B cell (primary cell): ENCODE data around the gene DOK7. TPM values are rescaled to one million over a fixed set of nuclear protein-coding genes. Genes with fewer than 3 reads are reported as not detected.

ENCODE experiments used
- ATAC-seq: fragments of 200-7000 bp; cut with Tn5 transposase; one replicate; pipeline ENCODE4 v1.10.0; 2021; ENCODE audit warnings: low read depth, mild to moderate bottlenecking, moderate number of reproducible peaks, moderate library complexity
- CTCF ChIA-PET: fragments of 350-600 bp; sonication (Branson Sonifier 250); formaldehyde crosslinking; loops from one replicate; lab custom pipeline; 2021; ENCODE audit warnings: antibody characterized with exemption, inconsistent platforms; lab: Charles Lee
- POLR2A ChIA-PET: fragments of 350-600 bp; sonication (Branson Sonifier 250); formaldehyde crosslinking; loops from one replicate; lab custom pipeline; 2021; ENCODE audit warnings: antibody characterized with exemption; lab: Charles Lee
- DNase-seq: peaks from one replicate; pipeline ENCODE4 v3.0.0; 2013
- H2AFZ ChIP-seq: 2 replicates; pipeline ENCODE4 v1.6.1; 2012; ENCODE audit warnings: mild to moderate bottlenecking, low read depth, low read length; ENCODE audit not compliant: insufficient read depth, poor library complexity, severe bottlenecking
- H3K27ac ChIP-seq, 2 donors: 1 replicate in 1 of 2; 2 replicates in 1 of 2; pipeline ENCODE4 v1.5.1; 2012 to 2013; ENCODE audit warnings: low read length in 2 of 2, mild to moderate bottlenecking in 2 of 2, moderate library complexity in 1 of 2
- H3K27me3 ChIP-seq, 4 experiments: fragments of 200-600 bp in 1 of 4; sonication (generic) in 1 of 4; replicated peaks in 1 of 4; 1 replicate in 2 of 4; 2 replicates in 2 of 4; pipeline versions ENCODE4 v1.6.1 to v1.7.0; 2013 to 2016; ENCODE audit warnings: low read length in 3 of 4, mild to moderate bottlenecking in 2 of 4, mixed read lengths in 1 of 4, moderate library complexity in 1 of 4; ENCODE audit not compliant: insufficient read depth in 4 of 4, control insufficient read depth in 3 of 4; ENCODE audit errors: control extremely low read depth in 1 of 4
- H3K36me3 ChIP-seq, 2 experiments: replicated peaks in 1 of 2; 1 replicate in 1 of 2; 2 replicates in 1 of 2; pipeline versions ENCODE4 v1.6.1 to v1.7.1; 2013; ENCODE audit warnings: low read length in 1 of 2; ENCODE audit not compliant: insufficient read depth in 2 of 2, control insufficient read depth in 1 of 2; ENCODE audit errors: control extremely low read depth in 1 of 2, extremely low read depth in 1 of 2
- H3K4me1 ChIP-seq, 2 donors: fragments of 200-600 bp in 1 of 2; sonication (generic) in 1 of 2; 1 replicate in 1 of 2; 2 replicates in 1 of 2; pipeline versions ENCODE4 v1.5.1 to v1.6.1; 2013 to 2017; ENCODE audit warnings: low read length in 2 of 2; ENCODE audit not compliant: control insufficient read depth in 2 of 2, insufficient read depth in 2 of 2
- H3K4me2 ChIP-seq: replicated peaks from 2 replicates; pipeline ENCODE3; 2012; ENCODE audit warnings: mild to moderate bottlenecking, low read depth, low read length; ENCODE audit not compliant: poor library complexity, severe bottlenecking
- H3K4me3 ChIP-seq, 5 experiments: fragments of 200-600 bp in 1 of 5; sonication (generic) in 1 of 5; 1 replicate in 3 of 5; 2 replicates in 2 of 5; pipeline versions ENCODE4 v1.5.1 to v1.7.0; 2011 to 2016; ENCODE audit warnings: low read length in 4 of 5, mild to moderate bottlenecking in 4 of 5, low read depth in 2 of 5, control low read depth in 1 of 5, moderate library complexity in 1 of 5; ENCODE audit not compliant: insufficient read depth in 1 of 5; ENCODE audit errors: control extremely low read depth in 1 of 5, extremely low read depth in 1 of 5
- H3K79me2 ChIP-seq: fragments of 200-600 bp; sonication (generic); one replicate; pipeline ENCODE4 v1.6.0; 2016; ENCODE audit warnings: low read length; ENCODE audit not compliant: control insufficient read depth, insufficient read depth
- H3K9ac ChIP-seq: fragments of 200-600 bp; sonication (generic); 2 replicates; pipeline ENCODE4 v1.6.1; 2017; ENCODE audit warnings: mild to moderate bottlenecking, low read length, moderate library complexity
- H3K9me3 ChIP-seq, 3 donors: one replicate each; pipeline versions ENCODE4 v1.6.1 to v1.7.1; 2013; ENCODE audit warnings: low read length in 2 of 3; ENCODE audit not compliant: control insufficient read depth in 2 of 3, insufficient read depth in 1 of 3; ENCODE audit errors: control extremely low read depth in 1 of 3
- H4K20me1 ChIP-seq: 2 replicates; pipeline ENCODE4 v1.6.0; 2012; ENCODE audit warnings: mild to moderate bottlenecking, low read length; ENCODE audit not compliant: insufficient read depth, control insufficient read depth, poor library complexity, severe bottlenecking
- H3K27ac Mint-ChIP-seq: one replicate; pipeline ENCODE4 v1.8.0; 2021; ENCODE audit warnings: mixed read lengths
- H3K27me3 Mint-ChIP-seq: one replicate; pipeline ENCODE4 v1.8.0; 2021; ENCODE audit warnings: mixed read lengths
- H3K4me1 Mint-ChIP-seq: one replicate; pipeline ENCODE4 v1.8.0; 2021; ENCODE audit warnings: mixed read lengths
- H3K4me3 Mint-ChIP-seq: one replicate; pipeline ENCODE4 v1.8.0; 2021; ENCODE audit warnings: mixed read lengths
- H3K9me3 Mint-ChIP-seq: one replicate; pipeline ENCODE4 v1.8.0; 2022; ENCODE audit warnings: mixed read lengths; ENCODE audit not compliant: insufficient read depth
- EZH2 ChIP-seq: IDR thresholded peaks from 2 replicates; pipeline ENCODE4 v1.6.1; 2012; ENCODE audit warnings: borderline replicate concordance, low read depth, mild to moderate bottlenecking, moderate library complexity, low read length; ENCODE audit not compliant: insufficient read depth, poor library complexity, severe bottlenecking
- WGBS: methylation state at CpG from one replicate; pipeline ENCODE4 v1.1.5; 2013; ENCODE audit warnings: missing lambda C conversion rate; ENCODE audit not compliant: insufficient coverage; 5-methylcytosine and 5-hydroxymethylcytosine counted together
- intact Hi-C: fragments of 100-400 bp; cut with micrococcal nuclease; formaldehyde crosslinking; loops from one replicate; pipeline ENCODE4 v1.10.0; 2022
- polyA plus RNA-seq: library from polyadenylated mRNA; depleted of rRNA; stranded (reverse); fragments of >200 nt; gene quantifications from 2 replicates; pipeline ENCODE4 v1.2.3, GENCODE V29; 2012
- total RNA-seq, 2 donors: library from RNA; stranded (reverse); fragments of 120-200 nt in 1 of 2; gene quantifications; 1 replicate in 1 of 2; 2 replicates in 1 of 2; pipeline versions ENCODE4 v1.2.3 to v1.2.4, GENCODE V29; 2013 to 2022
- TF ChIP-seq, protein P1 (sequence below): fragments of 200-600 bp; IDR thresholded peaks from one replicate; pipeline ENCODE4 v1.8.0; 2022; ENCODE audit warnings: antibody characterized with exemption, mild to moderate bottlenecking

DOK7 gene
- total and polyA plus RNA-seq, 2 donors (not counting 1 experiment from before 2014, with no cell fraction given): 24.1 to 24.8 TPM

DNA sequence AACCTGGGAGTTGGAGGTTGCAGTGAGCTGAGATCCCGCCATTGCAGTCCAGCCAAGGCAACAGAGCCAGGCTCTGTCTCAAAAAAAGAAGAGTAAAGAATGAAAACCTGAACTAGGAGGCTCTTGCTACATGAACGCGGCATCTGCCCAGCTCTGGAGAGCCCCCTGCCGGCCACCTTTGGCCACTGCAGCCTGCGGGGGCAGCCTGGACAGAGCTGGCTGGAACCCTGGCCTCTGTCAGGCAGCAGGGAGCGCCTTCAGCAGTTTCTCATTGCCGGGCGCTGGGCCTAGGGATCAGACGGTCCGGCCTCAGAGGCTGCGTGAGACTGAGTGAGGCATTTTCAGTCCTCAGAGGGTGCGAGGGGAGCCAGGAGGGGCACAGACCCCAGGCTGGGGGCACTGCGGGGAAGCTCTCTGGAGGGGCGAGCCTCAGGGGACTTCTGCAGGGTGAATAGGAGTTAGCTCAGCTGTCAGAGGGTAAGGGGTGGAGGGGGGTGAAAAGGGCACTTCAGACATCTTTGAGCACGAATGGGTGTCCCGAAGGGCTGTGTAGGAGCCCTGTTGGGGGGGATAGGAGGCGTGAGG, 17.5 kb downstream of the DOK7 start:
- H4K20me1 ChIP-seq: no peaks in the 10 kb centered on the region
- POLR2A ChIA-PET: no interaction called here
- H3K4me3 Mint-ChIP-seq: peak overlapping the region; percentile 29

DNA sequence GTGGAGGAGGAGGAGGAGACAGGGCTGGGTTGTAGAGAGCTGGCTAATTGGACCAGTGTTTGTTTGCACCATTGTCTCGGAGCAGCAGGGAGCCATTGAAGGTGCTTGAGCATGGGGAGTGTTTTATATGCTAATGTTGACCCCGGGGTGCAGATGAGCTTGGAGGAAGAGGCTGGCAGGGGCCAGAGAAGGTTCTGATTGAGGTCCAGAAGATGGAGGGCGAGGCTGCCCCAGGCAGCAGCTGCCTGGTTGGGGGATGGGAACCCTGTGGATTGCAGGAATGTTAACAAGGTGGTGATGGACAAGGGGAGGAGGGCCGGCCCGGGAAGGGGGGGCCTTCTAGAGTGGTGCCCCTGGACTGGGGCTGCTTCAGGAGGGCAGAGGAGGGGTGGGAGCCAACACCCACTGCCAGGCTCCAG, 18.0 kb downstream of the DOK7 start:
- H3K4me1 ChIP-seq: peaks cover 41 to 60% of the 10 kb centered on the region in 2 donors
- H3K27ac ChIP-seq: no peak overlapping the region
- H3K36me3 ChIP-seq: no peaks in the 10 kb centered on the region
- no peaks in the 10 kb centered on the region for H3K79me2 ChIP-seq
- Mint-ChIP-seq H3K27ac (no peak overlapping the region), H3K4me1 (peaks cover 48% of the 10 kb centered on the region), H3K9me3 (no peaks in the 10 kb centered on the region), H3K27me3 (no peaks in the 10 kb centered on the region), H3K4me3 (no peak overlapping the region)
- H2AFZ ChIP-seq: no peak overlapping the region
- H3K4me3 ChIP-seq: no peak overlapping the region
- TF ChIP-seq EZH2: no peak
- TF ChIP-seq, protein P1, sequence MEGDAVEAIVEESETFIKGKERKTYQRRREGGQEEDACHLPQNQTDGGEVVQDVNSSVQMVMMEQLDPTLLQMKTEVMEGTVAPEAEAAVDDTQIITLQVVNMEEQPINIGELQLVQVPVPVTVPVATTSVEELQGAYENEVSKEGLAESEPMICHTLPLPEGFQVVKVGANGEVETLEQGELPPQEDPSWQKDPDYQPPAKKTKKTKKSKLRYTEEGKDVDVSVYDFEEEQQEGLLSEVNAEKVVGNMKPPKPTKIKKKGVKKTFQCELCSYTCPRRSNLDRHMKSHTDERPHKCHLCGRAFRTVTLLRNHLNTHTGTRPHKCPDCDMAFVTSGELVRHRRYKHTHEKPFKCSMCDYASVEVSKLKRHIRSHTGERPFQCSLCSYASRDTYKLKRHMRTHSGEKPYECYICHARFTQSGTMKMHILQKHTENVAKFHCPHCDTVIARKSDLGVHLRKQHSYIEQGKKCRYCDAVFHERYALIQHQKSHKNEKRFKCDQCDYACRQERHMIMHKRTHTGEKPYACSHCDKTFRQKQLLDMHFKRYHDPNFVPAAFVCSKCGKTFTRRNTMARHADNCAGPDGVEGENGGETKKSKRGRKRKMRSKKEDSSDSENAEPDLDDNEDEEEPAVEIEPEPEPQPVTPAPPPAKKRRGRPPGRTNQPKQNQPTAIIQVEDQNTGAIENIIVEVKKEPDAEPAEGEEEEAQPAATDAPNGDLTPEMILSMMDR: no peak
- ChIA-PET CTCF (interaction anchor here (0.6 to 3.6 kb wide), 25 partner anchors 13 to 399 kb away, joined by 3 to 57 read pairs (median 5); no protein-coding TSS in a partner anchor), POLR2A (no interaction called here)
- H3K27me3 ChIP-seq: peaks cover 0 to 4% (median 1%) of the 10 kb centered on the region in 4 experiments
- H4K20me1 ChIP-seq: no peaks in the 10 kb centered on the region
- ATAC-seq (no peak), DNase-seq (no peak)
- peak overlapping the region; percentile 37 for H3K4me2 ChIP-seq
- no peaks in the 10 kb centered on the region for H3K9me3 ChIP-seq
- H3K9ac ChIP-seq: no peak overlapping the region
- intact Hi-C loops: loop anchor here (5.0 to 10.0 kb wide), 3 partner anchors 94 to 436 kb away; no protein-coding TSS in a partner anchor
- 55% methylated on average over 5 of the region's 5 CpGs for WGBS

More for the DNA sequence above, 17.5 kb downstream of the DOK7 start:
- Mint-ChIP-seq H3K4me1 (peaks cover 43% of the 10 kb centered on the region), H3K9me3 (no peaks in the 10 kb centered on the region), H3K27ac (peak overlapping the region; percentile 20), H3K27me3 (no peaks in the 10 kb centered on the region)
- H3K4me2 ChIP-seq: peak overlapping the region; percentile 37
- TF ChIP-seq EZH2: no peak
- TF ChIP-seq, protein P1: peak; percentile 99
- WGBS: 21% methylated on average over 17 of the region's 17 CpGs
- peaks cover 36 to 55% of the 10 kb centered on the region in 2 donors for H3K4me1 ChIP-seq
- no peaks in the 10 kb centered on the region for H3K79me2 ChIP-seq
- no peak overlapping the region for H2AFZ ChIP-seq
- no peak overlapping the region for H3K27ac ChIP-seq
- ATAC-seq: peak; percentile 25
- H3K4me3 ChIP-seq: no peak overlapping the region
- peak; percentile 80 for DNase-seq
- no peak overlapping the region for H3K9ac ChIP-seq
- peaks cover 0 to 5% (median 1%) of the 10 kb centered on the region in 4 experiments for H3K27me3 ChIP-seq
- CTCF ChIA-PET: interaction anchor here (0.6 to 3.6 kb wide), 30 partner anchors 10 to 400 kb away, joined by 3 to 57 read pairs (median 4); no protein-coding TSS in a partner anchor
- no peaks in the 10 kb centered on the region for H3K36me3 ChIP-seq
- H3K9me3 ChIP-seq: no peaks in the 10 kb centered on the region
- intact Hi-C loops: loop anchor here (1.0 to 10.0 kb wide), 5 partner anchors 93 to 436 kb away; no protein-coding TSS in a partner anchor
